Neural cell (in vitro differentiated cells): Measurements from ENCODE around the gene ANKMY1. TPM values are rescaled to one million over a fixed set of nuclear protein-coding genes. Genes with fewer than 3 reads are reported as not detected.
A peak's percentile ranks its signal among the peaks of the same experiment; 100 is the strongest.

Experiments
- H2AFZ ChIP-seq: fragments of 200-600, 300-800 bp; sonication (generic), shearing (Covaris generic); 2 replicates; pipeline ENCODE4 v1.6.0; 2014; ENCODE audit warnings: low read depth, mild to moderate bottlenecking, antibody characterized with exemption, low read length, moderate library complexity
- H3F3A ChIP-seq: fragments of 200-600 bp; shearing (Covaris generic); 2 replicates; pipeline ENCODE4 v1.6.1; 2016; ENCODE audit warnings: mild to moderate bottlenecking, moderate library complexity, mixed read lengths, antibody characterized with exemption, low read length; ENCODE audit not compliant: insufficient read depth, poor library complexity, severe bottlenecking
- H3K27ac ChIP-seq: fragments of 200-600, 300-800 bp; sonication (generic), shearing (Covaris generic); 2 replicates; pipeline ENCODE4 v1.5.1; 2014; ENCODE audit warnings: mild to moderate bottlenecking, low read length, moderate library complexity
- H3K27me3 ChIP-seq: fragments of 300-800, 200-600 bp; sonication (generic), shearing (Covaris generic); 2 replicates; pipeline ENCODE4 v1.6.0; 2014; ENCODE audit warnings: mild to moderate bottlenecking, low read depth, low read length, moderate library complexity; ENCODE audit not compliant: insufficient read depth
- H3K36me3 ChIP-seq: fragments of 300-800, 200-600 bp; sonication (generic), shearing (Covaris generic); 2 replicates; pipeline ENCODE4 v1.5.1; 2014; ENCODE audit warnings: mild to moderate bottlenecking, antibody characterized with exemption, low read length, moderate library complexity; ENCODE audit not compliant: insufficient read depth
- H3K4me2 ChIP-seq: fragments of 300-800, 200-600 bp; sonication (generic), shearing (Covaris generic); 2 replicates; pipeline ENCODE4 v1.6.0; 2014; ENCODE audit warnings: mild to moderate bottlenecking, low read length
- H3K4me3 ChIP-seq: fragments of 300-800, 200-600 bp; sonication (generic), shearing (Covaris generic); 2 replicates; pipeline ENCODE4 v1.5.1; 2014; ENCODE audit warnings: mild to moderate bottlenecking, low read length, moderate library complexity
- H3K79me2 ChIP-seq: fragments of 200-600 bp; shearing (Covaris generic); replicated peaks from 2 replicates; pipeline ENCODE4 v1.6.0; 2014; ENCODE audit warnings: mild to moderate bottlenecking, low read length, moderate library complexity; ENCODE audit not compliant: insufficient read depth
- H3K9ac ChIP-seq: fragments of 300-800, 200-600 bp; sonication (generic), shearing (Covaris generic); 2 replicates; pipeline ENCODE4 v1.6.1; 2016; ENCODE audit warnings: mild to moderate bottlenecking, low read length, mixed read lengths
- H3K9me2 ChIP-seq: fragments of 200-600 bp; shearing (Covaris generic); 2 replicates; pipeline ENCODE4 v1.6.1; 2016; ENCODE audit warnings: mild to moderate bottlenecking, low read length, mixed read lengths; ENCODE audit not compliant: insufficient read depth
- H3K9me3 ChIP-seq: fragments of 200-600, 300-800 bp; sonication (generic), shearing (Covaris generic); 2 replicates; pipeline ENCODE4 v1.6.1; 2016; ENCODE audit warnings: mild to moderate bottlenecking, mixed run types, low read length, moderate library complexity, mixed read lengths
- H4K20me1 ChIP-seq: fragments of 200-600 bp; shearing (Covaris generic); 2 replicates; pipeline ENCODE4 v1.6.1; 2016; ENCODE audit warnings: mild to moderate bottlenecking, mixed run types; ENCODE audit not compliant: insufficient read depth
- EP300 ChIP-seq: fragments of 450-650 bp; conservative IDR thresholded peaks from 2 replicates; pipeline ENCODE4 v1.6.1; 2014; ENCODE audit warnings: antibody characterized with exemption, mild to moderate bottlenecking, moderate library complexity; ENCODE audit not compliant: poor library complexity, severe bottlenecking
- EZH2 ChIP-seq: fragments of 200-600, 300-800 bp; shearing (Covaris generic), sonication (generic); IDR thresholded peaks from 2 replicates; pipeline ENCODE4 v1.6.1; 2014; ENCODE audit warnings: antibody characterized with exemption, low read length, borderline replicate concordance, mild to moderate bottlenecking; ENCODE audit not compliant: insufficient read depth, poor library complexity, severe bottlenecking
- MXI1 ChIP-seq: fragments of 450-650 bp; conservative IDR thresholded peaks from 2 replicates; pipeline ENCODE4 v1.6.1; 2014; ENCODE audit warnings: antibody characterized with exemption, mild to moderate bottlenecking; ENCODE audit not compliant: poor library complexity, severe bottlenecking
- POLR2AphosphoS5 ChIP-seq: IDR thresholded peaks from 2 replicates; pipeline ENCODE4 v1.6.1; 2012
- RAD21 ChIP-seq: fragments of 450-650 bp; conservative IDR thresholded peaks from 2 replicates; pipeline ENCODE4 v1.6.1; 2014; ENCODE audit warnings: antibody characterized with exemption, mild to moderate bottlenecking, moderate library complexity
- SMC3 ChIP-seq: fragments of 450-650 bp; conservative IDR thresholded peaks from 2 replicates; pipeline ENCODE4 v1.6.1; 2014; ENCODE audit warnings: antibody characterized with exemption, mild to moderate bottlenecking, moderate library complexity; ENCODE audit not compliant: poor library complexity
- TAF1 ChIP-seq: IDR thresholded peaks from 2 replicates; pipeline ENCODE4 v1.6.1; 2012; ENCODE audit warnings: low read depth
- polyA plus RNA-seq: library from polyadenylated mRNA; depleted of rRNA; stranded (reverse); fragments of >200 nt; gene quantifications from 2 replicates; pipeline ENCODE4 v1.2.3, GENCODE V29; 2014
- TF ChIP-seq, protein P1 (sequence below): fragments of 450-650 bp; IDR thresholded peaks from 2 replicates; pipeline ENCODE4 v1.5.1; 2014; ENCODE audit warnings: antibody characterized with exemption, mild to moderate bottlenecking, moderate library complexity; ENCODE audit not compliant: poor library complexity, severe bottlenecking
- TF ChIP-seq, protein P2 (sequence below): IDR thresholded peaks from 2 replicates; pipeline ENCODE4 v1.6.1; 2012; ENCODE audit warnings: borderline replicate concordance

The ANKMY1 gene
- polyA plus RNA-seq, 1 donor from 2014 or later: 6.6 TPM

DNA sequence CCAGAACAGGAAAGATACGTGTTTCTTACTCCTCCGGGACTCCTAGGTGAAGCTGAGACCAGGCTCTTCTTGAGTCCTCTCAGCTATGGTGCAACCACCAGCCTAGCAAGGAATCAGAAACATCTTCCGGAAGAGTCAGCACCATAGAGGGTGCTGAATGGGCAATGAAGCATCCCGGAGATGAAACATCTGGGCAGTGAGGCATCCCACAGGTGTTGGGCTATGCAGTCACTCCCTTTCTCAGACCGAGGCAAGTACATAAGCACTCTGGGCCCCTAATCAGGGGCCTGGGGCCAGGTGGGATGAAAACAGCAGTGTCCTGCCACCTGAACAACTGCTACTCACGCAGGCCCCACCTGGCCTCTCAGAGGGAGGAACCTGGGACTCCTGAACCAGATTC is 27.3 kb upstream of the ANKMY1 start:
- no peak for TF ChIP-seq EZH2
- no peak for TF ChIP-seq RAD21
- TF ChIP-seq TAF1: no peak
- no peak for TF ChIP-seq EP300
- TF ChIP-seq, protein P1, sequence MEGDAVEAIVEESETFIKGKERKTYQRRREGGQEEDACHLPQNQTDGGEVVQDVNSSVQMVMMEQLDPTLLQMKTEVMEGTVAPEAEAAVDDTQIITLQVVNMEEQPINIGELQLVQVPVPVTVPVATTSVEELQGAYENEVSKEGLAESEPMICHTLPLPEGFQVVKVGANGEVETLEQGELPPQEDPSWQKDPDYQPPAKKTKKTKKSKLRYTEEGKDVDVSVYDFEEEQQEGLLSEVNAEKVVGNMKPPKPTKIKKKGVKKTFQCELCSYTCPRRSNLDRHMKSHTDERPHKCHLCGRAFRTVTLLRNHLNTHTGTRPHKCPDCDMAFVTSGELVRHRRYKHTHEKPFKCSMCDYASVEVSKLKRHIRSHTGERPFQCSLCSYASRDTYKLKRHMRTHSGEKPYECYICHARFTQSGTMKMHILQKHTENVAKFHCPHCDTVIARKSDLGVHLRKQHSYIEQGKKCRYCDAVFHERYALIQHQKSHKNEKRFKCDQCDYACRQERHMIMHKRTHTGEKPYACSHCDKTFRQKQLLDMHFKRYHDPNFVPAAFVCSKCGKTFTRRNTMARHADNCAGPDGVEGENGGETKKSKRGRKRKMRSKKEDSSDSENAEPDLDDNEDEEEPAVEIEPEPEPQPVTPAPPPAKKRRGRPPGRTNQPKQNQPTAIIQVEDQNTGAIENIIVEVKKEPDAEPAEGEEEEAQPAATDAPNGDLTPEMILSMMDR: no peak
- TF ChIP-seq, protein P2, sequence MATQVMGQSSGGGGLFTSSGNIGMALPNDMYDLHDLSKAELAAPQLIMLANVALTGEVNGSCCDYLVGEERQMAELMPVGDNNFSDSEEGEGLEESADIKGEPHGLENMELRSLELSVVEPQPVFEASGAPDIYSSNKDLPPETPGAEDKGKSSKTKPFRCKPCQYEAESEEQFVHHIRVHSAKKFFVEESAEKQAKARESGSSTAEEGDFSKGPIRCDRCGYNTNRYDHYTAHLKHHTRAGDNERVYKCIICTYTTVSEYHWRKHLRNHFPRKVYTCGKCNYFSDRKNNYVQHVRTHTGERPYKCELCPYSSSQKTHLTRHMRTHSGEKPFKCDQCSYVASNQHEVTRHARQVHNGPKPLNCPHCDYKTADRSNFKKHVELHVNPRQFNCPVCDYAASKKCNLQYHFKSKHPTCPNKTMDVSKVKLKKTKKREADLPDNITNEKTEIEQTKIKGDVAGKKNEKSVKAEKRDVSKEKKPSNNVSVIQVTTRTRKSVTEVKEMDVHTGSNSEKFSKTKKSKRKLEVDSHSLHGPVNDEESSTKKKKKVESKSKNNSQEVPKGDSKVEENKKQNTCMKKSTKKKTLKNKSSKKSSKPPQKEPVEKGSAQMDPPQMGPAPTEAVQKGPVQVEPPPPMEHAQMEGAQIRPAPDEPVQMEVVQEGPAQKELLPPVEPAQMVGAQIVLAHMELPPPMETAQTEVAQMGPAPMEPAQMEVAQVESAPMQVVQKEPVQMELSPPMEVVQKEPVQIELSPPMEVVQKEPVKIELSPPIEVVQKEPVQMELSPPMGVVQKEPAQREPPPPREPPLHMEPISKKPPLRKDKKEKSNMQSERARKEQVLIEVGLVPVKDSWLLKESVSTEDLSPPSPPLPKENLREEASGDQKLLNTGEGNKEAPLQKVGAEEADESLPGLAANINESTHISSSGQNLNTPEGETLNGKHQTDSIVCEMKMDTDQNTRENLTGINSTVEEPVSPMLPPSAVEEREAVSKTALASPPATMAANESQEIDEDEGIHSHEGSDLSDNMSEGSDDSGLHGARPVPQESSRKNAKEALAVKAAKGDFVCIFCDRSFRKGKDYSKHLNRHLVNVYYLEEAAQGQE: no peak
- no peak for TF ChIP-seq SMC3
- no peak for TF ChIP-seq MXI1
- no peak for TF ChIP-seq POLR2AphosphoS5
- no peaks in the 10 kb centered on the region for H3K27me3 ChIP-seq
- H3K27ac ChIP-seq: no peak overlapping the region
- H3K4me3 ChIP-seq: peak overlapping the region; percentile 92
- no peaks in the 10 kb centered on the region for H3F3A ChIP-seq
- peak overlapping the region; percentile 90 for H3K9ac ChIP-seq
- H2AFZ ChIP-seq: no peak overlapping the region
- no peaks in the 10 kb centered on the region for H3K36me3 ChIP-seq
- peaks cover 47% of the 10 kb centered on the region for H3K79me2 ChIP-seq
- H3K9me3 ChIP-seq: no peaks in the 10 kb centered on the region
- peak overlapping the region; percentile 77 for H3K4me2 ChIP-seq
- H3K9me2 ChIP-seq: no peaks in the 10 kb centered on the region
- H4K20me1 ChIP-seq: no peaks in the 10 kb centered on the region

DNA sequence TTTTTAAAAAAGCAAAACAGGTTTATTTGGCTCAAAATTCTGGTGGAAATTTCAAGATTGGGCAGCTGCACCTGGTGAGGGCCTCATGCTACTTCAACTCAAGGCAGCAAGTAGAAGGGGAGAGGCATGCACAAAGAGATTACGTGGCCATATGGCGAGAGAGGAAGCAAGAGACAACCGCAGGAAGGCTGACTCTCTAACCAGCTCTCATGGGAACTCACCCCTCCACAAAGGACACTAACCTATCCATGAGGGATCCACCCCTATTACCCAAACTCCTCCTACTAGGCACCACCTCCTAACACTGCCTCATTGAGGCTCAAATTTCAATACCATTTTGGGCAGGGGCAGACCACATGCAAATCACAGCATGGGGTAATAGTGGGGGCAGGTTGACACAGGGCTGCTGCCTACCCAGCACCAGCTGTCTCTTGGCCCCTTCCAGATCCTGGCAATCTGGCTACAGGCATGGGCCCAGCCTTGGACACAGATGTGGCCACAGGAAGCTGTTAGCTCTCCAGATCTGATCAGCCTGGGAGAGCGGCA is 26.8 kb upstream of the ANKMY1 start:
- Histone ChIP-seq H3K79me2 (peaks cover 47% of the 10 kb centered on the region), H3F3A (no peaks in the 10 kb centered on the region), H4K20me1 (no peaks in the 10 kb centered on the region)

More for the DNA sequence above, 26.8 kb upstream of the ANKMY1 start:
- no peaks in the 10 kb centered on the region for H3K36me3 ChIP-seq
- no peaks in the 10 kb centered on the region for H3K9me3 ChIP-seq
- no peak overlapping the region for H3K27ac ChIP-seq
- TF ChIP-seq MXI1 (no peak), EP300 (no peak), EZH2 (no peak), RAD21 (no peak), TAF1 (no peak), POLR2AphosphoS5 (no peak), SMC3 (no peak)
- TF ChIP-seq, protein P2: no peak
- TF ChIP-seq, protein P1: no peak
- H3K27me3 ChIP-seq: no peaks in the 10 kb centered on the region
- H3K4me3 ChIP-seq: peak overlapping the region; percentile 92
- no peak overlapping the region for H2AFZ ChIP-seq
- no peaks in the 10 kb centered on the region for H3K9me2 ChIP-seq
- H3K4me2 ChIP-seq: no peak overlapping the region
- no peak overlapping the region for H3K9ac ChIP-seq
